ENCODE results near the gene OCA2. TPM values are rescaled to one million over a fixed set of nuclear protein-coding genes. Genes with fewer than 3 reads are reported as not detected.

OCA2 gene
- total and polyA plus RNA-seq, 2 of the 8 experiments (the other 6 are each of a cell fraction or from before 2014, with no cell fraction given), result 0.20 TPM

DNA sequence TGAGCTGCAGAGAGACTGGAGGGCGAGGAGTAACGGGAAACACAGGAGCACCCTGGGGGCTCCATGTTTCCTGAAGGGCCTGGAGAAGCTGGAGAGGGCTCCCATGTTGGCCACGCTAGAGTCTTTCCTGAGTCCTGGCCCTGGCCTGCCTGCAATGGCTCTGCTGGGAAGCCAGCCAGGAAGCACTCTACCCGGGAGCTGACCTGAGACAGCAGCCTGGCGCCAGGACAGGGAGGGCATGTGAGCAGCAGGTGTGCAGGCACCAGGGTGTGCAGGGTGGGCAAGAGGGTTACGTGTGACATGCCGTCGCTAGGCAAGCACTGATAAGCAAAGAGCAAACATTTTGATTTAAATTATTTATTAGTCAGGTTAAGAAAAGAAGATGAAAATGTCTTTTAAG, 301.4 kb downstream of the OCA2 start:
- no peak overlapping the region for H3K4me3 ChIP-seq (ENCODE audit: extremely low read depth in 1 of 4, insufficient read depth in 2 of 4, low read depth in 3 of 4, low read length in 4 of 4)
- no peak overlapping the region for H2BK20ac ChIP-seq (ENCODE audit: low read length)
- H4K8ac ChIP-seq (ENCODE audit: extremely low read depth, insufficient read depth, low read length), result no peak overlapping the region
- H3K9me3 ChIP-seq (ENCODE audit: insufficient read depth in 2 of 2, low read depth in 1 of 2, low read length in 1 of 2), result no peaks in the 10 kb centered on the region
- H3K23ac ChIP-seq (ENCODE audit: insufficient read length), result no peak overlapping the region
- 87% methylated on average over 8 of the region's 8 CpGs; no CpG with 5 or more reads in 1 of the 2 experiments for WGBS, 2 experiments (ENCODE audit: extremely low coverage in 1 of 2, insufficient coverage in 1 of 2, insufficient read length in 1 of 2, insufficient replicate concordance in 2 of 2, low coverage in 1 of 2, low lambda C conversion rate in 2 of 2, missing lambda C conversion rate in 1 of 2)
- DNase-seq (ENCODE audit: low read depth in 1 of 2, low spot score in 2 of 2) (no peak), FAIRE-seq (no peak)
- H2BK120ac ChIP-seq (replicated peaks; ENCODE audit: low read depth, low read length), result no peak overlapping the region
- no peak overlapping the region for H3K9ac ChIP-seq (replicated peaks in 1 of 4; ENCODE audit: extremely low read depth in 1 of 4, low read depth in 3 of 4, low read length in 3 of 4)
- H4K91ac ChIP-seq (replicated peaks; ENCODE audit: insufficient read length, low read length), result no peak overlapping the region
- no peak overlapping the region for H3K18ac ChIP-seq (ENCODE audit: extremely low read depth, low read length)
- peak overlapping the region; percentile 55; the same call in 1 of the 2 replicates for H2BK12ac ChIP-seq (ENCODE audit: low read depth, low read length)
- no peaks in the 10 kb centered on the region for H3K27me3 ChIP-seq (replicated peaks in 1 of 4; ENCODE audit: control insufficient read depth in 3 of 4, extremely low read depth in 1 of 4, insufficient read depth in 3 of 4, low read length in 3 of 4)
- no peak overlapping the region for H2AK5ac ChIP-seq (ENCODE audit: low read depth, low read length)
- no peaks in the 10 kb centered on the region for H3K23me2 ChIP-seq (ENCODE audit: low read depth, low read length)
- no peaks in the 10 kb centered on the region for H4K20me1 ChIP-seq (replicated peaks in 1 of 2; ENCODE audit: control insufficient read depth in 1 of 2, insufficient read depth in 2 of 2, low read length in 2 of 2)
- POLR2A ChIA-PET (ENCODE audit: partially characterized antibody), result no interaction called here
- no peak for TF ChIP-seq KDM5A (IDR thresholded peaks at IDR 0.05; ENCODE audit: low read length)
- no peak for TF ChIP-seq RFX5 (IDR thresholded peaks at IDR 0.05; ENCODE audit: borderline replicate concordance, low read depth, low read length)
- no peak for TF ChIP-seq GABPA (IDR thresholded peaks at IDR 0.05; ENCODE audit: borderline replicate concordance, insufficient read depth, low read length)
- no peak for TF ChIP-seq KDM4A (IDR thresholded peaks at IDR 0.05; ENCODE audit: low read depth, low read length, severe bottlenecking)
- TF ChIP-seq CBX8 (IDR thresholded peaks at IDR 0.05; ENCODE audit: borderline replicate concordance, low read depth, low read length), result no peak
- TF ChIP-seq SP2 (IDR thresholded peaks at IDR 0.05; ENCODE audit: low read length), result no peak
- TF ChIP-seq SAP30 (IDR thresholded peaks at IDR 0.05; ENCODE audit: insufficient read depth, insufficient replicate concordance, low read length), result no peak
- TF ChIP-seq, protein P1, sequence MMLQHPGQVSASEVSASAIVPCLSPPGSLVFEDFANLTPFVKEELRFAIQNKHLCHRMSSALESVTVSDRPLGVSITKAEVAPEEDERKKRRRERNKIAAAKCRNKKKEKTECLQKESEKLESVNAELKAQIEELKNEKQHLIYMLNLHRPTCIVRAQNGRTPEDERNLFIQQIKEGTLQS (IDR thresholded peaks at IDR 0.05; ENCODE audit: insufficient read depth, low read depth, low read length), result no peak
- TF ChIP-seq TCF12 (IDR thresholded peaks at IDR 0.05; ENCODE audit: low read depth, low read length), result no peak
- no peak for TF ChIP-seq NRF1 (IDR thresholded peaks at IDR 0.05; ENCODE audit: low read depth, low read length)
- TF ChIP-seq MAFK (IDR thresholded peaks at IDR 0.05; ENCODE audit: low read depth, low read length), result no peak
- TF ChIP-seq, protein P2, sequence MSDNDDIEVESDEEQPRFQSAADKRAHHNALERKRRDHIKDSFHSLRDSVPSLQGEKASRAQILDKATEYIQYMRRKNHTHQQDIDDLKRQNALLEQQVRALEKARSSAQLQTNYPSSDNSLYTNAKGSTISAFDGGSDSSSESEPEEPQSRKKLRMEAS (IDR thresholded peaks at IDR 0.05), result no peak
- TF ChIP-seq SIRT6 (IDR thresholded peaks at IDR 0.05; ENCODE audit: low read length), result no peak
- H3K4me2 ChIP-seq (ENCODE audit: insufficient read depth in 1 of 2, low read depth in 2 of 2, low read length in 2 of 2), result no peak overlapping the region
- CTCF ChIA-PET (ENCODE audit: partially characterized antibody), result interaction anchor here (0.7 to 1.7 kb wide), 3 partner anchors 14 to 48 kb away, joined by 3 to 8 read pairs (median 4); no protein-coding TSS in a partner anchor
- H3K27ac ChIP-seq (ENCODE audit: low read depth, low read length), result no peak overlapping the region
- H3K79me1 ChIP-seq (ENCODE audit: low read depth, low read length), result no peaks in the 10 kb centered on the region
- peak overlapping the region; percentile 39; the same call in 1 of the 2 replicates for H2BK5ac ChIP-seq (ENCODE audit: low read depth, low read length)
- peak overlapping the region; percentile 74 for H3K4ac ChIP-seq (replicated peaks; ENCODE audit: insufficient read length, low read depth, low read length)
- no peak overlapping the region; the same call in 1 of the 2 replicates for H2BK15ac ChIP-seq (ENCODE audit: low read length)
- H3K79me2 ChIP-seq (ENCODE audit: control insufficient read depth in 1 of 2, insufficient read depth in 2 of 2, low read length in 2 of 2), result no peaks in the 10 kb centered on the region
- no peak overlapping the region for H2AFZ ChIP-seq (ENCODE audit: low read length)
- H4K5ac ChIP-seq (ENCODE audit: insufficient read length, low read depth, low read length), result no peak overlapping the region
- H3K14ac ChIP-seq (ENCODE audit: insufficient read length), result no peak overlapping the region
- H3K36me3 ChIP-seq (ENCODE audit: control insufficient read depth in 2 of 4, insufficient read depth in 4 of 4, low read length in 3 of 4), result no peaks in the 10 kb centered on the region
- no peak overlapping the region for H3K56ac ChIP-seq (replicated peaks; ENCODE audit: insufficient read length, low read depth, low read length)
- peaks cover 2 to 11% (median 5%) of the 10 kb centered on the region in 4 experiments; a peak in 4 of 7 replicates for H3K4me1 ChIP-seq (replicated peaks in 1 of 4; ENCODE audit: control insufficient read depth in 3 of 4, insufficient read depth in 4 of 4, low read length in 3 of 4)

All from H1 (cell line).